Measurements from ENCODE around the gene IMP4. TPM values are rescaled to one million over a fixed set of nuclear protein-coding genes. Genes with fewer than 3 reads are reported as not detected.

IMP4 gene
- total and polyA plus RNA-seq, 2 of the 8 experiments (the other 6 are each of a cell fraction or from before 2014, with no cell fraction given): 96.8 to 194 TPM

- TF ChIP-seq BACH1 (IDR thresholded peaks at IDR 0.05; ENCODE audit: low read length): no peak
- no peak for TF ChIP-seq EP300 (IDR thresholded peaks at IDR 0.05; ENCODE audit: borderline replicate concordance in 1 of 2, low read depth in 2 of 2, low read length in 2 of 2)
- no peak for TF ChIP-seq POLR2AphosphoS5 (IDR thresholded peaks at IDR 0.05; ENCODE audit: low read depth, low read length)
- no peak for TF ChIP-seq MAX (IDR thresholded peaks at IDR 0.05)
- TF ChIP-seq SP1 (IDR thresholded peaks at IDR 0.05; ENCODE audit: low read depth, low read length): no peak
- no peak for TF ChIP-seq USF2 (IDR thresholded peaks at IDR 0.05; ENCODE audit: low read length)
- TF ChIP-seq POU5F1 (IDR thresholded peaks at IDR 0.05; ENCODE audit: low read depth, low read length): no peak
These were observed 24.0 kb downstream of the IMP4 start (continued) for GRCh38 chr2:130366720-130367119.

Measured in H1 (cell line).